OCI-LY1 (cell line): Measurements from ENCODE around the gene DAAM1.

ENCODE experiments used
- H2AFZ ChIP-seq: fragments of 200-600 bp; sonication (generic), shearing (Covaris generic); 2 replicates; pipeline ENCODE4 v1.6.0; 2014; ENCODE audit warnings: antibody characterized with exemption, mild to moderate bottlenecking, low read length
- H3F3A ChIP-seq: fragments of 200-600 bp; sonication (generic), shearing (Covaris generic); 2 replicates; pipeline ENCODE4 v1.6.0; 2014; ENCODE audit warnings: mild to moderate bottlenecking, antibody characterized with exemption, low read length, moderate library complexity; ENCODE audit not compliant: insufficient read depth
- H3K27ac ChIP-seq: fragments of 200-600 bp; sonication (generic); 2 replicates; pipeline ENCODE4 v1.5.1; 2014; ENCODE audit warnings: low read length, mixed run types, mild to moderate bottlenecking, low read depth; ENCODE audit not compliant: poor library complexity, severe bottlenecking
- H3K27me3 ChIP-seq: fragments of 200-600 bp; sonication (generic); 2 replicates; pipeline ENCODE4 v1.6.0; 2014; ENCODE audit warnings: antibody characterized with exemption, mild to moderate bottlenecking, low read length, moderate library complexity; ENCODE audit not compliant: insufficient read depth
- H3K36me3 ChIP-seq: fragments of 200-600 bp; sonication (generic); 2 replicates; pipeline ENCODE4 v1.6.1; 2014; ENCODE audit warnings: mild to moderate bottlenecking, antibody characterized with exemption, low read length, moderate library complexity, mixed read lengths; ENCODE audit not compliant: insufficient read depth
- H3K4me1 ChIP-seq: fragments of 200-600 bp; sonication (generic); 2 replicates; pipeline ENCODE4 v1.5.1; 2014; ENCODE audit warnings: mild to moderate bottlenecking, low read length, moderate library complexity; ENCODE audit not compliant: insufficient read depth, severe bottlenecking
- H3K4me2 ChIP-seq: fragments of 200-600 bp; sonication (generic), shearing (Covaris generic); 2 replicates; pipeline ENCODE4 v1.6.1; 2014; ENCODE audit warnings: low read length
- H3K4me3 ChIP-seq: fragments of 200-600 bp; sonication (generic); 2 replicates; pipeline ENCODE4 v1.5.1; 2014; ENCODE audit warnings: low read length, low read depth, mild to moderate bottlenecking, mixed read lengths; ENCODE audit not compliant: poor library complexity, severe bottlenecking
- H3K79me2 ChIP-seq: fragments of 200-600 bp; shearing (Covaris generic); 2 replicates; pipeline ENCODE4 v1.6.1; 2016; ENCODE audit warnings: mixed run types, low read length, mixed read lengths; ENCODE audit not compliant: insufficient read depth
- H3K9ac ChIP-seq: fragments of 200-600 bp; sonication (generic), shearing (Covaris generic); 2 replicates; pipeline ENCODE4 v1.6.1; 2014; ENCODE audit warnings: mild to moderate bottlenecking, low read length, mixed read lengths
- H3K9me2 ChIP-seq: fragments of 200-600 bp; sonication (generic), shearing (Covaris generic); 2 replicates; pipeline ENCODE4 v1.6.1; 2014; ENCODE audit warnings: low read depth, mild to moderate bottlenecking, low read length, mixed read lengths
- H3K9me3 ChIP-seq: fragments of 200-600 bp; shearing (Covaris generic); 2 replicates; pipeline ENCODE4 v1.6.1; 2014; ENCODE audit warnings: low read length, mixed read lengths
- H4K20me1 ChIP-seq: fragments of 200-600 bp; sonication (generic), shearing (Covaris generic); 2 replicates; pipeline ENCODE4 v1.6.0; 2016; ENCODE audit warnings: mild to moderate bottlenecking, low read length; ENCODE audit not compliant: insufficient read depth
- EZH2 ChIP-seq: fragments of 200-600 bp; sonication (generic), shearing (Covaris generic); IDR thresholded peaks from 2 replicates; pipeline ENCODE4 v1.8.0; 2017; ENCODE audit warnings: borderline replicate concordance, mixed run types, mild to moderate bottlenecking, antibody characterized with exemption, low read length, moderate library complexity, mixed read lengths
- TF ChIP-seq, protein P1 (sequence below): fragments of 200-600 bp; sonication (generic), shearing (Covaris generic); IDR thresholded peaks from 2 replicates; pipeline ENCODE4 v1.5.1; 2017; ENCODE audit warnings: mild to moderate bottlenecking, antibody characterized with exemption, low read length, moderate library complexity, mixed read lengths

The DAAM1 gene

DNA sequence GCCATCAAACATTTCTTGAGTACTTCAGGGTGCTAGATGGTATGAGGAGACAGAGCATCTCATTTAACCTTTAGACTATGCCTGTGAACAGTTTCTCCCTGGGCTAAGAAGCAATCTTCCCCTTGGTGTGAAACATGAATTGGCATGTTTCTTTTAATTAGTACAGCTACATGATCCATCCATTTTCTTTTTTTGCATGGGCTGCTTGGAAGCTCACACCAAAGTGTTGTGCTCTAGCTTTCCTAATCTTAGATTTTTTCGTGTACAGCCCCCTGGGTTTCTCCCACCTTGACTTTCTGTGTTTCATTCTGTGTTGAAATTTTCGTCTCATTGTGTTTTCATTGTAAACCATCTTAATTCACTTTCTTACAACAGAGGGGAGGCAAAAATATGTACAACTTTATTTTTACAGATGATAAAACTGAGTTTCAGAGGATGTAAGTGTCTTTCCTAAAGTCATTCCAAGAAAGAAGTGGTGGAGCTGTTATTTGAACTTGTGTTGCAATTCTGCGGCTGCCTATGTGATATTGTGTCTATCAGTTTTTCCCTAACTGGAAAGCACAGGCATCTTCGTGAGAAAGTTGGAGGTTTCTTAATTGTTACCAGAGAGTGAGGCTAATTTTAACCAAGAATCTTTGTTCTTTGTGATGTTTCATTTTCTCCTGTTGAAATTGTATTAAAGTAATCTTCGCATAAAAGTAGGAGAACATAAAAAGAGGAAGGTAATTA, 64.5 kb downstream of the DAAM1 start:
- no peaks in the 10 kb centered on the region for H3K9me3 ChIP-seq
- H3K4me2 ChIP-seq: no peak overlapping the region; the same call in 1 of the 2 replicates
- H3K4me1 ChIP-seq: peaks cover 42% of the 10 kb centered on the region
- H2AFZ ChIP-seq: no peak overlapping the region
- H3F3A ChIP-seq: no peaks in the 10 kb centered on the region
- peaks cover 7% of the 10 kb centered on the region; the same call in 1 of the 2 replicates for H3K36me3 ChIP-seq
- TF ChIP-seq EZH2: no peak
- TF ChIP-seq, protein P1, sequence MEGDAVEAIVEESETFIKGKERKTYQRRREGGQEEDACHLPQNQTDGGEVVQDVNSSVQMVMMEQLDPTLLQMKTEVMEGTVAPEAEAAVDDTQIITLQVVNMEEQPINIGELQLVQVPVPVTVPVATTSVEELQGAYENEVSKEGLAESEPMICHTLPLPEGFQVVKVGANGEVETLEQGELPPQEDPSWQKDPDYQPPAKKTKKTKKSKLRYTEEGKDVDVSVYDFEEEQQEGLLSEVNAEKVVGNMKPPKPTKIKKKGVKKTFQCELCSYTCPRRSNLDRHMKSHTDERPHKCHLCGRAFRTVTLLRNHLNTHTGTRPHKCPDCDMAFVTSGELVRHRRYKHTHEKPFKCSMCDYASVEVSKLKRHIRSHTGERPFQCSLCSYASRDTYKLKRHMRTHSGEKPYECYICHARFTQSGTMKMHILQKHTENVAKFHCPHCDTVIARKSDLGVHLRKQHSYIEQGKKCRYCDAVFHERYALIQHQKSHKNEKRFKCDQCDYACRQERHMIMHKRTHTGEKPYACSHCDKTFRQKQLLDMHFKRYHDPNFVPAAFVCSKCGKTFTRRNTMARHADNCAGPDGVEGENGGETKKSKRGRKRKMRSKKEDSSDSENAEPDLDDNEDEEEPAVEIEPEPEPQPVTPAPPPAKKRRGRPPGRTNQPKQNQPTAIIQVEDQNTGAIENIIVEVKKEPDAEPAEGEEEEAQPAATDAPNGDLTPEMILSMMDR: no peak
- H3K27me3 ChIP-seq: no peaks in the 10 kb centered on the region
- no peaks in the 10 kb centered on the region for H3K9me2 ChIP-seq
- H3K4me3 ChIP-seq: no peak overlapping the region
- no peaks in the 10 kb centered on the region for H4K20me1 ChIP-seq
- H3K79me2 ChIP-seq: peaks cover 79% of the 10 kb centered on the region
- H3K9ac ChIP-seq: no peak overlapping the region
- H3K27ac ChIP-seq: peak overlapping the region; percentile 57

DNA sequence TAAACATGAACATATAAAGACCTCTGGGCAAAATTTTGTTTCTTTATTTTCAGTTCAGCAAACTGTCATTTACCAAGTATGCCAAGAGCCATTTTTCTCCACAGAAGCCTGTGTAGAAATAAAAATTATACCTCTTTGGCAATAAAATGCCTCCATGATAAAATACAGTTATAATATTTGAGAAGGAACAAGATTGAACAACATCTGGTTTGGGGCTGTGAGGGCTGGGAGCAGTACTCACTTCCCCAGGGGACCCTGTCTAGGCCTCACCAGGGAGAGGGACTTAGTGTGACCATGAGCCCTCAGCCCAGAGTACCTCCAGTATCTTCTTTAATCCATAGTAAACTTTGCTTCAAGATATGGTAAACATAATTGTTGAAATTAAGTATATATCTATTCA, 65.1 kb downstream of the DAAM1 start:
- no peak for TF ChIP-seq EZH2
- TF ChIP-seq, protein P1: no peak
- H3K4me1 ChIP-seq: peaks cover 42% of the 10 kb centered on the region
- H3K27me3 ChIP-seq: no peaks in the 10 kb centered on the region
- H3K4me3 ChIP-seq: no peak overlapping the region
- H3K4me2 ChIP-seq: no peak overlapping the region; the same call in 1 of the 2 replicates
- H4K20me1 ChIP-seq: no peaks in the 10 kb centered on the region
- H3K9ac ChIP-seq: no peak overlapping the region
- no peaks in the 10 kb centered on the region for H3F3A ChIP-seq
- H3K9me3 ChIP-seq: no peaks in the 10 kb centered on the region
- H3K79me2 ChIP-seq: peaks cover 79% of the 10 kb centered on the region
- no peaks in the 10 kb centered on the region for H3K9me2 ChIP-seq
- peak overlapping the region; percentile 57 for H3K27ac ChIP-seq
- H3K36me3 ChIP-seq: peaks cover 7% of the 10 kb centered on the region; the same call in 1 of the 2 replicates
- H2AFZ ChIP-seq: no peak overlapping the region

- H3K9me2 ChIP-seq: no peaks in the 10 kb centered on the region
- peaks cover 81% of the 10 kb centered on the region for H3K79me2 ChIP-seq
- H3K27me3 ChIP-seq: no peaks in the 10 kb centered on the region
- peaks cover 42% of the 10 kb centered on the region for H3K4me1 ChIP-seq
- no peaks in the 10 kb centered on the region for H3K9me3 ChIP-seq
- TF ChIP-seq EZH2: no peak
- TF ChIP-seq, protein P1: no peak
- no peak overlapping the region for H3K4me3 ChIP-seq
- H3K9ac ChIP-seq: no peak overlapping the region
- peak overlapping the region; percentile 21 for H3K27ac ChIP-seq
- H3F3A ChIP-seq: no peaks in the 10 kb centered on the region
- H3K4me2 ChIP-seq: peak overlapping the region; percentile 8; the same call in 1 of the 2 replicates
- H2AFZ ChIP-seq: no peak overlapping the region
- H4K20me1 ChIP-seq: no peaks in the 10 kb centered on the region
- H3K36me3 ChIP-seq: peaks cover 7% of the 10 kb centered on the region; the same call in 1 of the 2 replicates
These were observed 65.9 kb downstream of the DAAM1 start for GRCh38 chr14:59254146-59254910.
